HAP-1 (cell line): ENCODE results near the gene SORCS2.
"Not testable (repeated sequence)": the region's sequence is repeated elsewhere in the genome, so short reads cannot be mapped to it uniquely, and the experiment has no call there.

Experiments
- DNase-seq, 2 experiments: peaks; one replicate each; pipeline ENCODE4 v3.0.0-alpha.2; 2016 to 2020; ENCODE audit warnings: low spot score in 2 of 2
- H3K27me3 ChIP-seq: fragments of 250-450 bp; sonication (Bioruptor Pico); 2 replicates; pipeline ENCODE4 v1.5.1; 2020; ENCODE audit warnings: low read depth, mild to moderate bottlenecking, moderate library complexity
- H3K36me3 ChIP-seq: fragments of 250-450 bp; sonication (Bioruptor Pico); replicated peaks from 2 replicates; pipeline ENCODE4 v1.5.1; 2020; ENCODE audit warnings: mild to moderate bottlenecking
- H3K4me1 ChIP-seq: fragments of 250-450 bp; sonication (Bioruptor Pico); 2 replicates; pipeline ENCODE4 v1.5.1; 2020; ENCODE audit warnings: mild to moderate bottlenecking
- H3K4me3 ChIP-seq: fragments of 250-450 bp; sonication (Bioruptor Pico); 2 replicates; pipeline ENCODE4 v1.5.1; 2020; ENCODE audit warnings: mild to moderate bottlenecking, moderate library complexity
- H3K9me3 ChIP-seq: fragments of 250-450 bp; sonication (Bioruptor Pico); 2 replicates; pipeline ENCODE4 v1.5.1; 2020; ENCODE audit warnings: mild to moderate bottlenecking, moderate library complexity
- in situ Hi-C: fragments of 300-500 bp; cut with MboI; formaldehyde crosslinking; loops from 3 replicates; pipeline ENCODE4 v1.14.3; 2020; ENCODE audit warnings: low sequenced_read_pairs, inconsistent platforms, mixed read lengths

SORCS2 gene

DNA sequence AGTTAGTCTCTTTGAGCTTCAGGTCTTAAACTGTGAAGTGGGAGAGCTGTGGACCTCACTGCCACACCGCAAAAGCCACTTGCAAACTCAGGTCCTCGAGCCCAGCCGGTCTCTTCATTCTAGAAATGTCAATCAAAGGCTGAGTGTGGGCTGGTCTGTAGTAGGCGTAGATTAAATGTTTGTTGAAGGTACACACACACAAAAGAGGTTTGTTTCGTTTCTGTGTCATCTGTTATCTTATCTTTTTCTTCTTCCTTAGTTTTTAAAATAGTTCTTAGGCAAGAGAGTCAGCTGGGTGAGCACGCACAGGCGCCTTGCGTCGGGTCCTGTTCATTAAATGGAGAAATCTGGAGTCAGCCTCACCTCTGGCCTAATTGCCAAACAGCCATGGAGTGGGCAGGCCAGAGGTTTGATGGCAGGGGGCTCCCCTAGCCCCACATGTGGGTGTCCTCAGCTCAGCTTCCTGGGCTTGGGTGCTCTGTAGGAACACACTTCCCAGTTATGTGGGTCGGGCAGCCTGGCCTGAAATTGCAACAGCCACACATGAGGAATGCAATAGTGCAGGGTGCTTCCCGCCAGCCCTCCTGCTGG lies 243.2 kb downstream of the SORCS2 start:
- H3K4me1 ChIP-seq: no peaks in the 10 kb centered on the region
- no peaks in the 10 kb centered on the region for H3K36me3 ChIP-seq
- no peak overlapping the region for H3K4me3 ChIP-seq
- no peak for DNase-seq
- 0 out of 2 replicates have a peak, but pooled peaks cover 3% of the 10 kb centered on the region for H3K27me3 ChIP-seq
- no peaks in the 10 kb centered on the region for H3K9me3 ChIP-seq
- in situ Hi-C loops: no loop called here

DNA sequence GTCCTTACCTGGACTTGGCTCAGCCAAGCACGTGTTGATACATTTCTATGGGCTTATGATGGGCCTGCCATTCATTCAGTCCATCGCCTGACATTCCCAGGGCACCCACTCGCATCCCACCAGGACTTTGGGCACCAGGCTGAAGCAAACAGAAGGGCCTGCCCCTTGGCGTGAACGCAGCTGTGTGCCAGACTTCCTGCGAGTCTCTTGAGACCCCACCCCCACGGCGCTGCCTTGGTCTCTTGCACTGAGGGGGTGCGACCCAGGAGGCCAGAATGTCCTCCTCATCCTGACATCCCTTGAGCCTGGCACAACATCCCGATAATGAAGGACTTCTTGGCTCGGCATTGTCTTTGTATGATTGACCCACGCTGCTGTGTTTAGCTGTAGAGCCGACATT lies 243.9 kb downstream of the SORCS2 start:
- no peak for DNase-seq
- in situ Hi-C loops: no loop called here
- Histone ChIP-seq H3K36me3 (no peaks in the 10 kb centered on the region), H3K27me3 (0 out of 2 replicates have a peak, but pooled peaks cover 3% of the 10 kb centered on the region), H3K4me3 (no peak overlapping the region), H3K4me1 (no peaks in the 10 kb centered on the region), H3K9me3 (no peaks in the 10 kb centered on the region)

- Histone ChIP-seq H3K9me3 (no peaks in the 10 kb centered on the region), H3K36me3 (no peaks in the 10 kb centered on the region), H3K27me3 (0 out of 2 replicates have a peak, but pooled peaks cover 3% of the 10 kb centered on the region), H3K4me1 (no peaks in the 10 kb centered on the region), H3K4me3 (no peak overlapping the region)
- in situ Hi-C loops: no loop called here
- DNase-seq: no peak
Observed at GRCh38 chr4:7439699-7440098, 247.4 kb downstream of the SORCS2 start.

- Histone ChIP-seq H3K9me3 (no peaks in the 10 kb centered on the region), H3K4me1 (no peaks in the 10 kb centered on the region), H3K27me3 (no peaks in the 10 kb centered on the region), H3K4me3 (no peak overlapping the region), H3K36me3 (no peaks in the 10 kb centered on the region)
- no peak for DNase-seq
- in situ Hi-C loops: no loop called here
Observed at GRCh38 chr4:7441201-7441600, 248.9 kb downstream of the SORCS2 start.

GRCh38 chr4:7442574-7443162 lies 250.3 kb downstream of the SORCS2 start:
- no peaks in the 10 kb centered on the region for H3K27me3 ChIP-seq
- H3K36me3 ChIP-seq: no peaks in the 10 kb centered on the region
- DNase-seq: no peak
- H3K9me3 ChIP-seq: no peaks in the 10 kb centered on the region
- no peaks in the 10 kb centered on the region for H3K4me1 ChIP-seq
- no peak overlapping the region for H3K4me3 ChIP-seq
- in situ Hi-C loops: no loop called here

- H3K4me1 ChIP-seq: no peaks in the 10 kb centered on the region
- H3K4me3 ChIP-seq: no peak overlapping the region
- DNase-seq: no peak
- no peaks in the 10 kb centered on the region for H3K9me3 ChIP-seq
- H3K36me3 ChIP-seq: no peaks in the 10 kb centered on the region
- no peaks in the 10 kb centered on the region for H3K27me3 ChIP-seq
- in situ Hi-C loops: no loop called here
Observed at GRCh38 chr4:7444314-7444713, 252.0 kb downstream of the SORCS2 start.

GRCh38 chr4:7444731-7445130 lies 252.4 kb downstream of the SORCS2 start:
- H3K4me1 ChIP-seq: no peaks in the 10 kb centered on the region
- no peaks in the 10 kb centered on the region for H3K27me3 ChIP-seq
- DNase-seq: no peak
- no peak overlapping the region for H3K4me3 ChIP-seq
- no peaks in the 10 kb centered on the region for H3K9me3 ChIP-seq
- in situ Hi-C loops: no loop called here
- no peaks in the 10 kb centered on the region for H3K36me3 ChIP-seq

- H3K36me3 ChIP-seq: no peaks in the 10 kb centered on the region
- no peak for DNase-seq
- no peaks in the 10 kb centered on the region for H3K4me1 ChIP-seq
- no peak overlapping the region for H3K4me3 ChIP-seq
- in situ Hi-C loops: no loop called here
- H3K9me3 ChIP-seq: no peaks in the 10 kb centered on the region
- no peaks in the 10 kb centered on the region for H3K27me3 ChIP-seq
Observed at GRCh38 chr4:7447236-7447635, 254.9 kb downstream of the SORCS2 start.

DNA sequence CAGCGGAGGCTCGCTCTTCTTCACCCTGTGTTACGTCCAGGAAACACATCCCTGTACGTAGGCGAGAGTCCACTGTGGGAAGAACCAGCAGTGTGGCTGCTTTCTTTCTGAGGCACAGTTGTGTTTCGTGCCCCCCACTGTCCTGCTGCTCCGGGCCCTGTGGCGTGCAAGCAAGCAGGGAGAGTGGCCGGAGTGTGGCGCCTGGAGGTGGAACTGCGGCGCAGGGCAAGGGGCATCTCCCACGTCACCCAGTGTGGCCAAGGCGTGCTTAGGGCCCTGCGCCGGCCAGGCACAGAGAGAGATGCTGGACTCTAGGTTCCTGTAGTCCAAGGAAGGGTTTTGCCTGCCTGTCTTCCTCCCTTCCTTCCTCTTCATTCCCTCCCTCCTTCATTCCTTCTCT lies 255.7 kb downstream of the SORCS2 start:
- Histone ChIP-seq H3K36me3 (no peaks in the 10 kb centered on the region), H3K27me3 (no peaks in the 10 kb centered on the region), H3K4me3 (no peak overlapping the region), H3K9me3 (no peaks in the 10 kb centered on the region), H3K4me1 (no peaks in the 10 kb centered on the region)
- DNase-seq: no peak
- in situ Hi-C loops: no loop called here

DNA sequence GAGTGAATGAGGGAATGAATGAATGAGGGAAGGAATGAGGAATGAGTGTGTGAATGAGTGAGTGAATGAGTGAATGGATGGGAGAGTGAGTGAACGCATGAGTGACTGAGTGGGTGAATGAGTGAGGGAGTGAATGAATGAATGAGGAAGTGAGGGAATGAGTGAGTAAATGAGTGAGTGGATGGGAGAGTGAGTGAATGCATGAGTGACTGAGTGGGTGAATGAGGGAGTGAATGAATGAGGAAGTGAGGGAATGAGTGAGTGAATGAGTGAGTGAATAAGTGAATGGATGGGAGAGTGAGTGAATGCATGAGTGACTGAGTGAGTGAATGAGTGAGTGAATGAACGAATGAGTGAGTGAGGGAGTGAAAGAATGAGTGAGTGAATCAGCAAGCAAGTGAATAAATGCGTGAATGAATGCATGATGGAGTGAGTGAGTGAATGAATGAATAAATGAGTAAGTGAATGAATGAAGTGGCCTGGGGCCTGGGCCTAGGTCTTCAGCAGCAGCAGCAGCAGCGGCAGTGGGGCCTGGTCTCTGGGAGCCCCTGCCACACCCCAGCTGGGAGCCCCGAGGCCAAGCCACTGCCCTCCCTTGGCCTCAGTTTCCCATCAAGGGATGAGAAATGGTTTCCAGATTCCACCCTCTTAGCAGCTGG lies 258.6 kb downstream of the SORCS2 start:
- H3K27me3 ChIP-seq: no peaks in the 10 kb centered on the region
- H3K36me3 ChIP-seq: no peaks in the 10 kb centered on the region
- no peak overlapping the region for H3K4me3 ChIP-seq
- in situ Hi-C loops: no loop called here
- H3K4me1 ChIP-seq: no peaks in the 10 kb centered on the region
- no peak for DNase-seq
- H3K9me3 ChIP-seq: no peaks in the 10 kb centered on the region

GRCh38 chr4:7451434-7451789 lies 259.1 kb downstream of the SORCS2 start:
- no peaks in the 10 kb centered on the region for H3K9me3 ChIP-seq
- no peak overlapping the region for H3K4me3 ChIP-seq
- in situ Hi-C loops: no loop called here
- no peaks in the 10 kb centered on the region for H3K4me1 ChIP-seq
- DNase-seq: no peak
- no peaks in the 10 kb centered on the region for H3K27me3 ChIP-seq
- no peaks in the 10 kb centered on the region for H3K36me3 ChIP-seq

DNA sequence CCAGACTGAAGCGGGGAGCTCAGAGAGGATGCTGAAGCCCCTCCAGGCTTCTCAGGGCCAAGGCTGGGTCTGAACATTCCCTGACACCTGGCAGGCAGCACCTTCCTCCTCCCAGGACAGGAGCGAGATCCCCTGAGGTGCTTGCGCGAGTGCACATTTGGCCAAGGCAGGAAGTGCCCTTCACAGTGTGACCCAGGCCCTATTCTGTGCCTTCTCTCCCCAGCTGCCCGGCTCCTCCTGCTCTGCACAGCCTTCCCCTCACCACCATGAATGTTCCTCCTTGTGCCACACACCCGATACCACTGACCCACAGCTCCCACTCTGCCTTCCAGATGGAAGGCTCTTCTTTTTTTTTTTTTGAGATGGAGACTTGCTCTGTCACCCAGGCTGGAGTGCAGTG lies 259.5 kb downstream of the SORCS2 start:
- in situ Hi-C loops: no loop called here
- Histone ChIP-seq H3K27me3 (no peaks in the 10 kb centered on the region), H3K36me3 (no peaks in the 10 kb centered on the region), H3K4me3 (no peak overlapping the region), H3K9me3 (no peaks in the 10 kb centered on the region), H3K4me1 (no peaks in the 10 kb centered on the region)
- no peak for DNase-seq

DNA sequence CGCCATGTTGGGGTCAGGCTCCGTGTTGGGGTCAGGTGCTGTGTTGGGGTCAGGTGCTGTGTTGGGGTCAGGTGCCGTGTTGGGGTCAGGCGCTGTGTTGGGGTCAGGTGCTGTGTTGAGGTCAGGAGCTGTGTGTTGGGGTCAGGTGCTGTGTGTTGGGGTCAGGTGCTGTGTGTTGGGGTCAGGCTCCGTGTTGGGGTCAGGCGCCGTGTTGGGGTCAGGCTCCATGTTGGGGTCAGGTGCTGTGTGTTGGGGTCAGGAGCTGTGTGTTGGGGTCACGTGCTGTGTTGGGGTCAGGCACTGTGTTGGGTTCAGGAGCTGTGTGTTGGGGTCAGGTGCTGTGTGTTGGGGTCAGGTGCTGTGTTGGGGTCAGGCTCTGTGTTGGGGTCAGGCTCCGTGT lies 260.5 kb downstream of the SORCS2 start:
- H3K27me3 ChIP-seq, DNase-seq, H3K4me3 ChIP-seq, H3K9me3 ChIP-seq, H3K4me1 ChIP-seq, in situ Hi-C loops, H3K36me3 ChIP-seq: not testable (repeated sequence)

- peaks cover 11% of the 10 kb centered on the region; the same call in 1 of the 2 replicates for H3K27me3 ChIP-seq
- in situ Hi-C loops: no loop called here
- H3K4me1 ChIP-seq: no peaks in the 10 kb centered on the region
- H3K4me3 ChIP-seq: no peak overlapping the region
- DNase-seq: no peak
- H3K36me3 ChIP-seq: no peaks in the 10 kb centered on the region
- H3K9me3 ChIP-seq: no peaks in the 10 kb centered on the region
Observed at GRCh38 chr4:7457201-7458065, 265.1 kb downstream of the SORCS2 start.
